Renal cortex interstitium (tissue), 11 donors: ENCODE data around the gene NXNL2. TPM values are rescaled to one million over a fixed set of nuclear protein-coding genes. Genes with fewer than 3 reads are reported as not detected.
A peak's percentile ranks its signal among the peaks of the same experiment; 100 is the strongest.

Source experiments
- DNase-seq, 11 donors: peaks; one replicate each; pipeline ENCODE4 v3.0.0-alpha.2; 2013; ENCODE audit warnings: low read depth in 9 of 11, low spot score in 4 of 11; ENCODE audit errors: extremely low read depth in 1 of 11
- polyA plus RNA-seq, 3 donors: library from polyadenylated mRNA; unstranded; fragments of 120-200 nt; gene quantifications; one replicate each; pipeline ENCODE4 v1.2.1, GENCODE V29; 2013; ENCODE audit not compliant: insufficient read length in 3 of 3

Gene NXNL2
- polyA plus RNA-seq, 3 donors, result 2.0 to 4.0 (median 2.2) TPM

GRCh38 chr9:88567870-88568269 lies 32.9 kb downstream of the NXNL2 start:
- DNase-seq, result no peak

GRCh38 chr9:88571419-88571818 lies 36.4 kb downstream of the NXNL2 start:
- DNase-seq, result no peak

- no peak for DNase-seq
These were observed 37.7 kb downstream of the NXNL2 start for GRCh38 chr9:88572684-88573083.

- no peak for DNase-seq
These were observed 40.0 kb downstream of the NXNL2 start for GRCh38 chr9:88574953-88575352.

- no peak for DNase-seq
These were observed 42.5 kb downstream of the NXNL2 start for GRCh38 chr9:88577256-88578120.

GRCh38 chr9:88578121-88579049 lies 43.4 kb downstream of the NXNL2 start:
- peak; percentile 49 to 75 (median 63) for DNase-seq

GRCh38 chr9:88579050-88579715 lies 44.2 kb downstream of the NXNL2 start:
- no peak for DNase-seq

- DNase-seq, result no peak
These were observed 46.0 kb downstream of the NXNL2 start for GRCh38 chr9:88580961-88581360.

- no peak for DNase-seq
These were observed 49.1 kb downstream of the NXNL2 start for GRCh38 chr9:88583901-88584596.

- DNase-seq, result no peak
These were observed 50.4 kb downstream of the NXNL2 start for GRCh38 chr9:88585426-88585825.

GRCh38 chr9:88586452-88586851 lies 51.5 kb downstream of the NXNL2 start:
- DNase-seq, result no peak

GRCh38 chr9:88587182-88587581 lies 52.2 kb downstream of the NXNL2 start:
- DNase-seq, result no peak

GRCh38 chr9:88587885-88588649 lies 53.1 kb downstream of the NXNL2 start:
- no peak for DNase-seq

- no peak for DNase-seq
These were observed 54.7 kb downstream of the NXNL2 start for GRCh38 chr9:88589656-88590055.

GRCh38 chr9:88590558-88591146 lies 55.7 kb downstream of the NXNL2 start:
- no peak for DNase-seq

GRCh38 chr9:88593537-88594185 lies 58.7 kb downstream of the NXNL2 start:
- peak in 4 of 11 donors; percentile 28 to 65 (median 38) for DNase-seq
